Nephron (organoid): Measurements from ENCODE around the gene ACACA.
"Not testable (repeated sequence)": the region's sequence is repeated elsewhere in the genome, so short reads cannot be mapped to it uniquely, and the experiment has no call there.

Experiments used
- H3K27ac Mint-ChIP-seq, 3 experiments: 2 replicates each; pipeline ENCODE4 v1.8.0; 2020; ENCODE audit warnings: mixed read lengths in 3 of 3, mild to moderate bottlenecking in 2 of 3, moderate library complexity in 1 of 3
- H3K27me3 Mint-ChIP-seq: 2 replicates; pipeline ENCODE4 v1.8.0; 2021; ENCODE audit warnings: low read depth, mild to moderate bottlenecking, moderate library complexity, mixed read lengths
- H3K36me3 Mint-ChIP-seq: 2 replicates; pipeline ENCODE4 v1.8.0; 2020; ENCODE audit warnings: low read depth, mixed read lengths
- H3K4me1 Mint-ChIP-seq: 2 replicates; pipeline ENCODE4 v1.8.0; 2020; ENCODE audit warnings: mixed read lengths
- H3K4me3 Mint-ChIP-seq, 3 experiments: 2 replicates each; pipeline ENCODE4 v1.8.0; 2020; ENCODE audit warnings: mild to moderate bottlenecking in 3 of 3, mixed read lengths in 3 of 3, moderate library complexity in 2 of 3
- H3K9me3 Mint-ChIP-seq: 2 replicates; pipeline ENCODE4 v1.8.0; 2020; ENCODE audit warnings: mixed read lengths
- CTCF ChIP-seq, 3 experiments: fragments of 200-600 bp; sonication (generic); IDR thresholded peaks; one replicate each; pipeline ENCODE4 v1.5.0; 2021; ENCODE audit warnings: antibody characterized with exemption in 3 of 3; ENCODE audit not compliant: unreplicated experiment in 3 of 3

Gene ACACA

GRCh38 chr17:37422971-37423625, 16.5 kb upstream of the ACACA start:
- Mint-ChIP-seq H3K4me3 (no peak overlapping the region), H3K9me3 (no peaks in the 10 kb centered on the region), H3K27ac (no peak overlapping the region), H3K4me1 (no peaks in the 10 kb centered on the region), H3K36me3 (peaks cover 41% of the 10 kb centered on the region), H3K27me3 (no peaks in the 10 kb centered on the region)
- TF ChIP-seq CTCF (IDR thresholded peaks at IDR 0.05; ENCODE audit: unreplicated experiment in 3 of 3) = no peak

- Mint-ChIP-seq H3K4me3 (no peak overlapping the region), H3K27me3 (no peaks in the 10 kb centered on the region), H3K9me3 (no peaks in the 10 kb centered on the region), H3K36me3 (peaks cover 48% of the 10 kb centered on the region), H3K27ac (no peak overlapping the region), H3K4me1 (no peaks in the 10 kb centered on the region)
- no peak for TF ChIP-seq CTCF (IDR thresholded peaks at IDR 0.05; ENCODE audit: unreplicated experiment in 3 of 3)
These were observed 11.2 kb upstream of the ACACA start for GRCh38 chr17:37417852-37418251.

- TF ChIP-seq CTCF (IDR thresholded peaks at IDR 0.05; ENCODE audit: unreplicated experiment in 3 of 3) = peak; percentile 8 to 25 (median 24)
- H3K9me3 Mint-ChIP-seq = no peaks in the 10 kb centered on the region
- H3K4me1 Mint-ChIP-seq = no peaks in the 10 kb centered on the region
- H3K27ac Mint-ChIP-seq = no peak overlapping the region
- H3K27me3 Mint-ChIP-seq = no peaks in the 10 kb centered on the region
- no peak overlapping the region for H3K4me3 Mint-ChIP-seq
- peaks cover 57% of the 10 kb centered on the region for H3K36me3 Mint-ChIP-seq
These were observed 7.4 kb upstream of the ACACA start for GRCh38 chr17:37413875-37414519.

- Mint-ChIP-seq H3K4me3 (peak overlapping the region in 2 of 3 experiments; percentile 23 to 27), H3K4me1 (peaks cover 15% of the 10 kb centered on the region), H3K27me3 (no peaks in the 10 kb centered on the region), H3K9me3 (no peaks in the 10 kb centered on the region), H3K36me3 (peaks cover 47% of the 10 kb centered on the region), H3K27ac (no peak overlapping the region)
- TF ChIP-seq CTCF (IDR thresholded peaks at IDR 0.05; ENCODE audit: unreplicated experiment in 3 of 3) = no peak
These were observed 3.7 kb upstream of the ACACA start for GRCh38 chr17:37410357-37410756.

GRCh38 chr17:37408145-37408479, 1.5 kb upstream of the ACACA start:
- H3K27me3 Mint-ChIP-seq, H3K9me3 Mint-ChIP-seq: not testable (repeated sequence)
- peaks cover 22% of the 10 kb centered on the region for H3K4me1 Mint-ChIP-seq
- peak overlapping the region; percentile 48 to 74 (median 72) for H3K27ac Mint-ChIP-seq
- H3K36me3 Mint-ChIP-seq = peaks cover 25% of the 10 kb centered on the region
- peak overlapping the region; percentile 79 to 93 (median 88) for H3K4me3 Mint-ChIP-seq

GRCh38 chr17:37405955-37406634, 541 bp downstream of the ACACA start:
- Mint-ChIP-seq H3K36me3 (peaks cover 13% of the 10 kb centered on the region), H3K27me3 (no peaks in the 10 kb centered on the region), H3K9me3 (no peaks in the 10 kb centered on the region), H3K4me1 (peaks cover 22% of the 10 kb centered on the region), H3K4me3 (peak overlapping the region; percentile 97 to 99 (median 98)), H3K27ac (peak overlapping the region; percentile 96 to 98 (median 97))
- no peak for TF ChIP-seq CTCF (IDR thresholded peaks at IDR 0.05; ENCODE audit: unreplicated experiment in 3 of 3)

- not testable (repeated sequence) for H3K36me3 Mint-ChIP-seq, H3K9me3 Mint-ChIP-seq, H3K27me3 Mint-ChIP-seq
- Mint-ChIP-seq H3K4me1 (peaks cover 22% of the 10 kb centered on the region), H3K27ac (peak overlapping the region; percentile 96 to 98 (median 97)), H3K4me3 (peak overlapping the region; percentile 97 to 99 (median 98))
These were observed 1.1 kb downstream of the ACACA start for GRCh38 chr17:37405522-37405921.
